ENCODE measurements around the gene RAPGEF5.

The RAPGEF5 gene

DNA sequence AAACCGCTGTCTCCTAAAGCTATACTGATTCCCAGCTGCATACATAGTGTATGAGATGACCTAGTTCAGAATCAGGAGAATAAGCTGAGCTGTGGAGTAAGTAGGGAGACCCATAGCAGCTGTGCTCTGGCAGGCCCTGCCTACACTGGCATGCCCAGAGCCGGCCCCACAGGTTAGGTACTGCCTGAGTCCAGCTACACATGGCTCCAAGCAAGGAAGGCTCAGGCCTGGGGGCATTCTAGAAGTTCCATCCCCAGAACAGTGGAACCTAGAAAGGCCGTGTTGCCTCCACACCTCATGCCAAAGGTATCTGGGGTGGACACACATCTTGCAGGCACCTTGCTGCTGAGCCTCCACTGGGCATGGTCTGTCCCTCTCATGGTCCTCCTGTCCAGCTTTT, 215.6 kb downstream of the RAPGEF5 start:
- Histone ChIP-seq H2BK12ac (ENCODE audit: low read length) (peak overlapping the region; percentile 82), H3K4me3 (ENCODE audit: low read depth, low read length) (no peak overlapping the region), H2AFZ (ENCODE audit: insufficient read depth, low read length, poor library complexity) (no peak overlapping the region), H2BK120ac (ENCODE audit: insufficient read depth, low read length, poor library complexity) (peak overlapping the region; percentile 47), H4K91ac (ENCODE audit: low read depth, low read length) (peak overlapping the region; percentile 69), H2BK5ac (ENCODE audit: low read depth, low read length, poor library complexity) (no peak overlapping the region), H3K9ac (ENCODE audit: low read length) (no peak overlapping the region), H3K4me1 (ENCODE audit: control insufficient read depth in 1 of 2, insufficient read depth in 2 of 2, low read length in 2 of 2) (peaks cover 10 to 17% of the 10 kb centered on the region in 2 experiments), H3K14ac (ENCODE audit: low read length) (peak overlapping the region; percentile 16), H3K27me3 (ENCODE audit: insufficient read depth, low read length) (no peaks in the 10 kb centered on the region), H3K4me2 (ENCODE audit: low read length) (no peak overlapping the region), H3K4ac (ENCODE audit: low read depth, low read length) (no peak overlapping the region), H3K79me2 (ENCODE audit: control insufficient read depth, insufficient read depth, low read length, poor library complexity) (no peaks in the 10 kb centered on the region), H3K27ac (ENCODE audit: low read depth, low read length) (peak overlapping the region; percentile 19), H3K18ac (ENCODE audit: low read length) (peak overlapping the region; percentile 2), H4K12ac (ENCODE audit: low read depth, low read length) (no peak overlapping the region), H3K36me3 (ENCODE audit: control insufficient read depth in 1 of 2, insufficient read depth in 2 of 2, low read length in 2 of 2) (peaks cover 0 to 5% of the 10 kb centered on the region in 2 experiments), H3K23ac (ENCODE audit: low read length) (no peak overlapping the region), H4K8ac (ENCODE audit: low read depth, low read length) (no peak overlapping the region), H3K79me1 (ENCODE audit: low read length) (peaks cover 4% of the 10 kb centered on the region), H2AK5ac (ENCODE audit: low read length) (peak overlapping the region; percentile 53), H3K9me3 (ENCODE audit: insufficient read depth, low read depth, low read length) (no peaks in the 10 kb centered on the region)
- no CpG with 5 or more reads among the region's 3 CpGs for WGBS (ENCODE audit: extremely low coverage, insufficient coverage, insufficient read length)
- DNase-seq = peak; percentile 93 to 96

DNA sequence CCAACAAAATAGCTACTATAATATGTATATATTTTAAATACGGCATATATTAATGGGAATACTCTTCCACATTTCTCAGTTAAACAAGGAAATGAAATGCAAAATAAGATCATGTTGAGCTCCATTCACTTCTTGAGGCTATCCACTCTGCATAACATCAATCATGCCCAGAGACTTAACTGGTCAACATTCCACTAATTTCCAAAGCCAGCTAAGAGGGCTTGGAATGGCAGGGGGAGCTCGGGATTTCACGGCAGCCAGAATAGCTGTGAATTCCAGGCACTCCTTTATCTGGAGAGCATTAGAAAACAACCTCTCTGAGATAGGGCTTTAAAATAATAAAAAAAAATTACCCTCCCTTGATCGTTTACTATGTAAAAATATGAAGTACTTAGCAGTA, 216.4 kb downstream of the RAPGEF5 start:
- H3K14ac ChIP-seq (ENCODE audit: low read length) = no peak overlapping the region
- H2BK12ac ChIP-seq (ENCODE audit: low read length) = no peak overlapping the region
- H3K36me3 ChIP-seq (ENCODE audit: control insufficient read depth in 1 of 2, insufficient read depth in 2 of 2, low read length in 2 of 2) = peaks cover 0 to 5% of the 10 kb centered on the region in 2 experiments
- peak; percentile 63 to 83 for DNase-seq
- no peak overlapping the region for H3K18ac ChIP-seq (ENCODE audit: low read length)
- H3K79me2 ChIP-seq (ENCODE audit: control insufficient read depth, insufficient read depth, low read length, poor library complexity) = no peaks in the 10 kb centered on the region
- H3K9ac ChIP-seq (ENCODE audit: low read length) = no peak overlapping the region
- H4K91ac ChIP-seq (ENCODE audit: low read depth, low read length) = no peak overlapping the region
- H3K4ac ChIP-seq (ENCODE audit: low read depth, low read length) = no peak overlapping the region
- no peak overlapping the region for H3K4me2 ChIP-seq (ENCODE audit: low read length)
- H3K4me3 ChIP-seq (ENCODE audit: low read depth, low read length) = no peak overlapping the region
- no peak overlapping the region for H2BK120ac ChIP-seq (ENCODE audit: insufficient read depth, low read length, poor library complexity)
- peak overlapping the region; percentile 42 for H3K27ac ChIP-seq (ENCODE audit: low read depth, low read length)
- H3K79me1 ChIP-seq (ENCODE audit: low read length) = peaks cover 4% of the 10 kb centered on the region
- H2BK5ac ChIP-seq (ENCODE audit: low read depth, low read length, poor library complexity) = no peak overlapping the region
- H3K4me1 ChIP-seq (ENCODE audit: control insufficient read depth in 1 of 2, insufficient read depth in 2 of 2, low read length in 2 of 2) = peaks cover 10 to 17% of the 10 kb centered on the region in 2 experiments
- no peak overlapping the region for H4K8ac ChIP-seq (ENCODE audit: low read depth, low read length)
- no peak overlapping the region for H2AFZ ChIP-seq (ENCODE audit: insufficient read depth, low read length, poor library complexity)
- no peak overlapping the region for H2AK5ac ChIP-seq (ENCODE audit: low read length)
- no peak overlapping the region for H4K12ac ChIP-seq (ENCODE audit: low read depth, low read length)
- no peaks in the 10 kb centered on the region for H3K27me3 ChIP-seq (ENCODE audit: insufficient read depth, low read length)
- no peak overlapping the region for H3K23ac ChIP-seq (ENCODE audit: low read length)
- no CpG with 5 or more reads among the region's 4 CpGs for WGBS (ENCODE audit: extremely low coverage, insufficient coverage, insufficient read length)
- H3K9me3 ChIP-seq (ENCODE audit: insufficient read depth, low read depth, low read length) = no peaks in the 10 kb centered on the region

DNA sequence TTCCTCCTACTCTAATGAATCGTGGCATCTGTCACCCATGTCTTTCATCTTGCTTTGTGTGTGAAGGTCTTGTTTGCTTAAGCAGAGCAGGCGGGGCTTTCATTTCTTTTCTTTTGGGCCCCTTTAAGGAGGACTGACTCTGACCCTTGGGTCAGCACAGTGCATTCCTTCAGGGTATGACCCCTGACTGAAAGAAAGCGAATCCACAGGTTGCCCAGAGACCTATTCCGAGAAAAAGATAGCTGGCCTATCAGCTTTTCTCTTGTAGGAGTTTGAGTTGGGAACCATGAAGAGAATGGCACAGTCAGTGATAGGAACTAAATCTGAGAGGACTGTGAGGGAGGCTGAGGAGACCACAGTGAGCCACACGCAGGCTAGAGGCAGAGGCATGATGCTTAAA, 218.1 kb downstream of the RAPGEF5 start:
- Histone ChIP-seq H2BK5ac (ENCODE audit: low read depth, low read length, poor library complexity) (no peak overlapping the region), H3K18ac (ENCODE audit: low read length) (no peak overlapping the region), H3K4me1 (ENCODE audit: control insufficient read depth in 1 of 2, insufficient read depth in 2 of 2, low read length in 2 of 2) (peaks cover 10 to 17% of the 10 kb centered on the region in 2 experiments), H3K36me3 (ENCODE audit: control insufficient read depth in 1 of 2, insufficient read depth in 2 of 2, low read length in 2 of 2) (peaks cover 0 to 2% of the 10 kb centered on the region in 2 experiments), H3K9me3 (ENCODE audit: insufficient read depth, low read depth, low read length) (no peaks in the 10 kb centered on the region), H3K79me2 (ENCODE audit: control insufficient read depth, insufficient read depth, low read length, poor library complexity) (no peaks in the 10 kb centered on the region), H2BK12ac (ENCODE audit: low read length) (peak overlapping the region; percentile 1), H3K4me3 (ENCODE audit: low read depth, low read length) (no peak overlapping the region), H3K9ac (ENCODE audit: low read length) (no peak overlapping the region), H3K4ac (ENCODE audit: low read depth, low read length) (no peak overlapping the region), H3K79me1 (ENCODE audit: low read length) (peaks cover 4% of the 10 kb centered on the region), H3K23ac (ENCODE audit: low read length) (no peak overlapping the region), H3K27me3 (ENCODE audit: insufficient read depth, low read length) (no peaks in the 10 kb centered on the region), H3K4me2 (ENCODE audit: low read length) (no peak overlapping the region), H3K27ac (ENCODE audit: low read depth, low read length) (no peak overlapping the region), H3K14ac (ENCODE audit: low read length) (no peak overlapping the region), H4K12ac (ENCODE audit: low read depth, low read length) (no peak overlapping the region), H2BK120ac (ENCODE audit: insufficient read depth, low read length, poor library complexity) (no peak overlapping the region), H2AFZ (ENCODE audit: insufficient read depth, low read length, poor library complexity) (no peak overlapping the region), H4K91ac (ENCODE audit: low read depth, low read length) (no peak overlapping the region), H2AK5ac (ENCODE audit: low read length) (no peak overlapping the region), H4K8ac (ENCODE audit: low read depth, low read length) (no peak overlapping the region)
- no CpG with 5 or more reads among the region's 5 CpGs for WGBS (ENCODE audit: extremely low coverage, insufficient coverage, insufficient read length)
- DNase-seq = no peak

DNA sequence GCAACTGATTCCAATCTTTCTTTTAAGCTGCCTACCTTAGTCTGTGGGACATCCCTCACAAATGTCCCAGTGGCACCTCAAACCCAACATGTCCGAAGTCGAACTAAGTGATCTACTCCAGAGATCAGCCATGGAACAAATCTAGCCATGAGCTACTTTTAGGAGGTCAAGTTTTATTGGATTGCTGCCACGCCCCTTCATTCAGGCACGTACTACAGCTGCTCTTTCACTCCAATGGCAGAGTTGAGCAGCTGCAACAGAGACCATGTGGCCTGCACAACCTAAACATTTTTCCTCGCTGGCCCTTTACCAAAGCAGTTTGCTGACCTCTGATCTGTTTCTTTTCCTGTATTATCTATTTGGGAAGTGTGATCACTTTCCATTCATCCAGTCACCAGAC, 218.8 kb downstream of the RAPGEF5 start:
- H2AK5ac ChIP-seq (ENCODE audit: low read length) = no peak overlapping the region
- H3K27me3 ChIP-seq (ENCODE audit: insufficient read depth, low read length) = no peaks in the 10 kb centered on the region
- no peak overlapping the region for H4K12ac ChIP-seq (ENCODE audit: low read depth, low read length)
- peaks cover 0 to 2% of the 10 kb centered on the region in 2 experiments for H3K36me3 ChIP-seq (ENCODE audit: control insufficient read depth in 1 of 2, insufficient read depth in 2 of 2, low read length in 2 of 2)
- no peak overlapping the region for H3K18ac ChIP-seq (ENCODE audit: low read length)
- peaks cover 10 to 15% of the 10 kb centered on the region in 2 experiments for H3K4me1 ChIP-seq (ENCODE audit: control insufficient read depth in 1 of 2, insufficient read depth in 2 of 2, low read length in 2 of 2)
- H3K79me2 ChIP-seq (ENCODE audit: control insufficient read depth, insufficient read depth, low read length, poor library complexity) = no peaks in the 10 kb centered on the region
- H3K27ac ChIP-seq (ENCODE audit: low read depth, low read length) = no peak overlapping the region
- no peak overlapping the region for H2BK120ac ChIP-seq (ENCODE audit: insufficient read depth, low read length, poor library complexity)
- no peak overlapping the region for H4K8ac ChIP-seq (ENCODE audit: low read depth, low read length)
- H3K4me3 ChIP-seq (ENCODE audit: low read depth, low read length) = no peak overlapping the region
- no peaks in the 10 kb centered on the region for H3K9me3 ChIP-seq (ENCODE audit: insufficient read depth, low read depth, low read length)
- DNase-seq = no peak
- peaks cover 4% of the 10 kb centered on the region for H3K79me1 ChIP-seq (ENCODE audit: low read length)
- H4K91ac ChIP-seq (ENCODE audit: low read depth, low read length) = no peak overlapping the region
- no peak overlapping the region for H2AFZ ChIP-seq (ENCODE audit: insufficient read depth, low read length, poor library complexity)
- H3K14ac ChIP-seq (ENCODE audit: low read length) = no peak overlapping the region
- no peak overlapping the region for H2BK5ac ChIP-seq (ENCODE audit: low read depth, low read length, poor library complexity)
- no peak overlapping the region for H3K23ac ChIP-seq (ENCODE audit: low read length)
- no peak overlapping the region for H3K4ac ChIP-seq (ENCODE audit: low read depth, low read length)
- WGBS (ENCODE audit: extremely low coverage, insufficient coverage, insufficient read length) = no CpG with 5 or more reads among the region's 5 CpGs
- no peak overlapping the region for H3K9ac ChIP-seq (ENCODE audit: low read length)
- H3K4me2 ChIP-seq (ENCODE audit: low read length) = no peak overlapping the region
- no peak overlapping the region for H2BK12ac ChIP-seq (ENCODE audit: low read length)

All from trophoblast cell (in vitro differentiated cells and primary cell).